Measurements from ENCODE around the gene TOM1L1.

DNA sequence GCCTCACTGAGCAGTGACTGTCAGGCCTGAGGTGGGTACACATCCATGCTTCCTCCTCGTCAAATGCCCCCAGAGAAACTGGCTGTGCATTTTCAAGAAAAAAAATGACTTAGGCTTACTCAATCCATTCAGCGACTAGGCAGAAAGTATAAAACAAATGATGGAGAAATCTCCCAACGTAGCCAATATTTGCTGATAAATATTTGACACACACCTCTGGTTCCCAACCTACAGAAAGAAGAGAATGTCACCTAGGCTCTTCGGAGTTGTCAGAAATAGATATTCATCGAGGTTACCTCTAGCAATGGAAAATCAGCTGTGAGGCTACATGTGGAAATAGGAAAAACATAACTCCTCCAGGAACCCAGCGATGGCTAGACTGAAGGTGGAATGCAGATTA lies 12.4 kb upstream of the TOM1L1 start:
- TF ChIP-seq, protein P1, sequence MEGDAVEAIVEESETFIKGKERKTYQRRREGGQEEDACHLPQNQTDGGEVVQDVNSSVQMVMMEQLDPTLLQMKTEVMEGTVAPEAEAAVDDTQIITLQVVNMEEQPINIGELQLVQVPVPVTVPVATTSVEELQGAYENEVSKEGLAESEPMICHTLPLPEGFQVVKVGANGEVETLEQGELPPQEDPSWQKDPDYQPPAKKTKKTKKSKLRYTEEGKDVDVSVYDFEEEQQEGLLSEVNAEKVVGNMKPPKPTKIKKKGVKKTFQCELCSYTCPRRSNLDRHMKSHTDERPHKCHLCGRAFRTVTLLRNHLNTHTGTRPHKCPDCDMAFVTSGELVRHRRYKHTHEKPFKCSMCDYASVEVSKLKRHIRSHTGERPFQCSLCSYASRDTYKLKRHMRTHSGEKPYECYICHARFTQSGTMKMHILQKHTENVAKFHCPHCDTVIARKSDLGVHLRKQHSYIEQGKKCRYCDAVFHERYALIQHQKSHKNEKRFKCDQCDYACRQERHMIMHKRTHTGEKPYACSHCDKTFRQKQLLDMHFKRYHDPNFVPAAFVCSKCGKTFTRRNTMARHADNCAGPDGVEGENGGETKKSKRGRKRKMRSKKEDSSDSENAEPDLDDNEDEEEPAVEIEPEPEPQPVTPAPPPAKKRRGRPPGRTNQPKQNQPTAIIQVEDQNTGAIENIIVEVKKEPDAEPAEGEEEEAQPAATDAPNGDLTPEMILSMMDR (IDR thresholded peaks at IDR 0.05; ENCODE audit: insufficient read depth, low read length): no peak
- TF ChIP-seq POLR2AphosphoS5 (IDR thresholded peaks at IDR 0.05; ENCODE audit: low read depth): no peak
- TF ChIP-seq SPI1 (IDR thresholded peaks at IDR 0.05; ENCODE audit: borderline replicate concordance, low read depth): no peak
